Activated CD4-positive, alpha-beta T cell treated with anti-CD3 and anti-CD28 coated beads, Interleukin-2, Interleukin-4, amounts not matched to agents 100 ng/mL and 50 ng/mL, durations not matched to agents 16 hours and 8 hours (primary cell): Measurements from ENCODE around the gene EYS.

Experiments used
- DNase-seq: peaks from one replicate; pipeline ENCODE4 v3.0.0-alpha.2; 2020; ENCODE audit warnings: low spot score

The EYS gene

DNA sequence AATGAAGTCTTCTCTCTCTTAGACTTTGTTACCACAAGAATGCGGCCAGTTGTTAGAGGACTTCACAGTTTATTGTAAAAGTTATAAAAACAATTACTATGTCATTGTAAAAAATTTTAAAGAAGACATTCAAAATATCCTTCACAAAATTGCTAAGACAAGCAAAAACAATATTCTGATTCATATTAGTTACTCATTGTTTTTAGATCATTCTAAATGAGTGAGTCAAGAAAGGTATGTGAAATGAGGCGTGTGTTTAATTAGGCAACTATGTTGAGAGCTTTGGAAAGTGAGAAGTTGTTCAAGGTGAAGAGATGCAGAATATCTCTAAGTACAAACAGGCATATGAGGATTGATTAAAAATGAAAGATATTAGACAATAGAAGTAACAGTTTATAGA, 875.3 kb downstream of the EYS start:
- DNase-seq, result no peak

DNA sequence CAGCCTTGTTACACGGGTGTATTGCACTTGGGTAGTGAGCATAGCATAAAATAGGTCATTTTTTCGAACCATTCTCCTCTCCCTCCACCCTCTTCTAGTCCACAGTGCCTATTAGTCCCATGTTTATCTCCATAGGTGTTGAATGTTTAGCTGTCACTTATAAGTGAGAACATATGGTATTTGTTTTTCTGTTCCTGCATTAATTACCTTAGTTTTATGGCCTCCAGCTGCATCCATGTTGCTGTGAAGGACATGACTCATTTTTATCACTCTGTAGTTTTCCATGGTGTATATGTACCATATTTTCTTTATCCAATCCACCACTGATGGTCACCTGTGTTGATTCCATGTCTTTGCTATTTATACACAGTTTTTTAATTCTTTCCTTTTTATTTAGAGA, 889.5 kb downstream of the EYS start:
- DNase-seq, result no peak

DNA sequence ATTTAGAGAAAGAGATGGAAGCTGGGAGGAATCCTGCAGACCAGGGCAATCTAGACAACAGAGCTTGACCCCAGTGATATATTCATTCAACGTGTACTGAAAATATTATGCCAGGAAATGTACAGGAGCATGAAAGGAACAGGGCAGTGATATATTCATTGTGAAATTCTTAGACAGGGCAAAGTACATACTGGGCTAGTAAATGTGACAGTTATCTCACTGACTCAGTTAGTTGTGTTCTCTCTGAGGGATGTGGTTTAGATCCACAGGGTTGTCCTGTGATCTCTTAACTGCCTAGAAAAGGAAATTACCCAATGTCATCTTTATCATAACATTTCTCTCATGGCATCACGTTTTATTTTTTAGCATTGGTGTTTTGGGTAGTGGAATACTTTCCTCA, 891.3 kb downstream of the EYS start:
- no peak for DNase-seq

DNA sequence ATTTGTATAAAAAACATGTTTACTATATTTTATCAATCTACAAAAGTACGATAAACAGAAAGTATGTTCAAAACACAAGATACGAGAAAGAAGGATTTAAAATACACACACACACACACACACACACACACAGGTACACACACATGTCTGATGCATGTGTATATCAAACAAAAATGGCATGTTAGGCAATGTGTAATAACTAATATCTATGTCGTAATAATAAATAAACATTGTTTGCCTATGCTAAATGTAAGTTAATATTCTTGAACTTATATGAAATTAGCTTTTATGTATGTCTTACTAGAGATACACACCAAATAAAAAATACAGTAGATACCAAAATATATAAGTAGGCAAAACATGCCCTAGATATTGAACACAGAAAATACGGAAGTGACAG, 894.9 kb downstream of the EYS start:
- no peak for DNase-seq

DNA sequence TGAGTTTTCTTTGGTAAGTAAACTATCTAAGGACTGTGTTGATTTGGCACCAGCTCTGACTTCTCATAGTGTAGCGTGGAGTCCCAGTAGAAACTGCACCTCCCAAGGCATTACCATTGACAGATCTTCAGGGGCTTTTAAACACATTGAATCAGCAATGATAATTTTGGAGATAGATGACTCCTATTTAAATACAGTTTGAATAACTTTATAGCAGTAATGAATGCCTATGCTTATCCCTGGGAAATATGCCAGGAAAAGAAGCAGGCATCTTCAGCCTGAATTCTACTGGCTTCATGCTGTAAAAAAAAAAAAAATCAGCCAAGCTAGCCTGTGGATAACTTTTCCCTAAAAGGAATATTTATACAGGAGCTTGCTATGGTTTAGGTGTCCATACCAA, 895.9 kb downstream of the EYS start:
- DNase-seq, result no peak

DNA sequence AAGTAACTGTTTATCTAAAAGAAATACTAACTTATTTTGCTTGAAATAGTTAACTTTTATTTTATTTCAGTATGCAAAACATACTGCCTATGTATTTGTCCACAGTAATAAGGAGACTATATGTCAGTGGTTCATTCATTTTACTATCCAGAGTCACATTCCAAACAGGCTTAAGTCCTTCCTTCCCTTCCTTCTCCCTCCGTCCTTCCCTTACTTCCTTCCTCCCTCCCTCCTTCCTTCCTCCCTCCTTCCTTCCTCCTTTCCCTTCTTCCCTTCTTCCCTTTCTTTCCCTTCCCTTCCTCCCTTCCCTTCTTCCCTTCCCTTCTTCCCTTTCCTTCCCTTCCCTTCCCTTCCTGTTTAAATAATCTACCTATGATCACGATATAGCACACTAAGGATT, 899.2 kb downstream of the EYS start:
- no peak for DNase-seq

DNA sequence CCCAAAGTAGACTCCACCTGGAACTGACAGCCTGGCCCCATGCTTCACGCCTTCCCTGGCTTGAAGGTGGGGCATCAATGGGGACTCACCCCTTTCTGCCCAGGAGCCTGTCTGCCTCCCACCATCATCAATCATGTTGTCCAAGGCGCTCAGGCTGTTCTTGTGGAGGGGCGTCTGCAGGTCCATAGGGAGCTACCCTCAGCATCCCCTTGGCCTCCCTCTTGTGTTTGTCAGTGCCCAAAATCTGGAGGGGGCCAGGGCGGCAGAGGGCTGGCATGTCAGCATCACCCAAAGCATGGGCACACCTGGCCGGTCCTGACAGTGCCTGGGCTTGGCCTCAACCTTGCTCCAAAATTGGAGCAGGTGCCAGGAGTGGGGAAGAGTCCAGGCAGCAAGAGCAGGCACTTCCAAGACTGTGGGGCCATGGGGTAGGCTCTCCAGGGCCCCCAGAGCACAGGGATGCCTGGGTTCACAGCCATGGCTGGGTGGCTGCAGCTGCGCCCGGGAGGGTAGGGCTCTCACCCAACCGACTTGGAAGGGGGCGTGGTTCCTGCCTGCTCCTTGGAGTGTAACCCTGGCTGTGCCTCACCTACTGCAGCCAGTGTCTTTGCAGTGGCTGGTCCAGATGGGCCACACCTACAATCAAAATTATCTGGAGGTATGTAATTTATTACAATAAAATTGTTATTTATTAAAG, 903.4 kb downstream of the EYS start:
- DNase-seq, result no peak

DNA sequence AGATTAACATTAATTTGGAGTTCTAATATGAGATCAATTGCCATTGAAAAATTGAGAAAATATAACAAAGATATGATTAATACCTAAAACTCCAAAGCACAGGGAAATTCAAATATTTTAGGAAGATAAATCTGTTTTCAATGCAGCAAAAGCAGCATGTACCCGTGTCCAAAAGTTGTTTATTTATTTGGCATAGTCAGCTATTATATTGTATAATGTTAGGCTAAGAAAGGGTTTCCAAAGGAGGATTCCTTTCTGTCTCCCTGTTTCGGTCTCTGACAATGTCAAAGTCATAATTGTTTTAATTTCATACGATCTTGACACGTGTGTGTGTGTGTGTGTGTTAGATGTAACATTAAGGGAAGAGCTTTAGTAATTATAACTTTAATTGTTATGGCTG, 914.5 kb downstream of the EYS start:
- no peak for DNase-seq

DNA sequence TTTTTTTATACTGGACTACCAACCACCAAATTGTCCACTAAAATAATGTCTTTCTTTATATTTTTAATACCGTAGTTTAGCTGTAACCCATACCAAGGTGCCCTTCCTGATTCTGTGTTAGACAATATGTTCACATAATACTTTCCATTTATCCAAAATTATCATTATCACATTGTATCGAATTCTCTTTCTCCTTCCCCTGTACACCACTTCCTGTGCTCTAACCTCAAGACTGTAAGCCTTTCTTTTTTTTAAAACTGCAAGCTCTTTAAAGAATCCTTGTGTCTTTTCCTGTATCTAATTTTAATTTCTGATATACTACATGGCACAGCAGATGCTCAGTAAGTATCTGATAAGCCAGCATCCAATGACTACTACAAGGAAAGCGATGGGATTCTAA, 917.5 kb downstream of the EYS start:
- no peak for DNase-seq

DNA sequence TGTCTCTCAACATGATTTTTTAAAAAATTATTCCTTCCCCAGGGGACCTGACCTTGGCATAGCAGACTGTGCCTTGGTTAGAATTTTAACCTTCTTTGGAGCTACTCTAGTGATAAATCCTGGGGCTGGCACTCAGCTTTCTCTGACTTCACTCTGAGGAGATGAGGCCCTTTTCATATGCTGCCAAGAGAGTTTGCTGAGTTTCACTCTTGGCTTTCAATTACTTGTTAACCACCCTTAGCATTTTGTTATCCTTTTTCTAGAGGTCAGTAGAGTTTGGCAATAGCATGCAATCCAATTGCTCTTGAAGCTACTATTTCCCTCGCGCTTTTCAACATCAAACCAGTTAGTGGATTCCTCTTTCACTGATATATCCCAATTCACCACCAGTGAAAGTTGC, 920.3 kb downstream of the EYS start:
- DNase-seq, result no peak

DNA sequence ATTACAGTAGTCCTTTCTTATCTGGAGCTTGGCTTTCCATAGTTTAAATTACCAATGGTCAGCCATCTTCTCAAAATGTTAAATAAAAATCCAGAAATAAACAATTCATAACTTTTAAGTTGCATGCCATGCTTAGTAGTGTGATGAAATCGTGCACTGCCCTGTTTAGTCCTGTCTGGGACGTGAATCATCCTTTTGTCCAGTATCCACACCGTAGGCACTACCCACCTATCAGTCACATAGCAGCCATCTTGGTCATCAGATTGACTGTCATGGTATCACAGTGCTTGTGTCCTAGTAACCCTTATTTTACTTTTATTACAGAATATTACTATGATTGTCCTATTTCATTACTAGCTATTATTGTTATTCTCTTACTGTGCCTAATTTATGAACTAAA, 924.1 kb downstream of the EYS start:
- no peak for DNase-seq

DNA sequence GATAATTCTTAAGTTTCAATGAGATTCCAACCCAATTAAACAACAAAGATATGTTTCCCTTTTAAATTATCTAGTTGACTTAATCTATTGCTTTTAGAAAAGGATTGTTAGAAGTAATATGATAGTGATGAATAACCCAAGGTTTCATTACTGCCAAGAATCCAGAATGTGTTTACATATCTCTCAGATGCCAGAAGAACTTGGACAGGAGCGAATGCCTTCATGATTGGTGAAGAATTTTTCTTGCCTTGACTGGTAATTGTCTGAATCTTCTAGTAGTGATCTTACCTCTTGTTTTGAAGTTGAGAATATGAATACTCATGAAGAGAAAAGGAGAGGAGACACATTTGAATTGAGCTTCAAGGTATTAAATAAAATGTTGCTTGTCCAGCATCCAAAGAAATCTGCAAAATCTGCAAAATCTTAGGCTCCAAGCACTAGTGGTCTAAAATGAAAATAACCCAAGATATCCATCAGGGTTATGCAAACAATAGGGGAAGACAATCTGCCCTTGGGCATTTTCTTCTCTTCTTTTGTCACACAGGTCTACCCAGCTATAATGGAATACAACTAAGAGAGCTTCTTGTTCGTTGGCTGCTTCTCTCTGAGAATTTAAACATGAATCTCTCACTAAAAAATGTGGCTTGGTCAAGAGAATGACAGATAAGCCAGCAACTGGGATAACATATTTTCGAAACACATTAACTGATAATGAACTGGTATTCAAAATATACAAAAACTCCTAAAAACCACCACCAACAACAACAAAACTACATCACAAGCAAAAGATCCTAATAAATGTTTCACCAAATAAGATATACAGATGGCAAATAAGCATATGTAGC, 928.9 kb downstream of the EYS start:
- no peak for DNase-seq

DNA sequence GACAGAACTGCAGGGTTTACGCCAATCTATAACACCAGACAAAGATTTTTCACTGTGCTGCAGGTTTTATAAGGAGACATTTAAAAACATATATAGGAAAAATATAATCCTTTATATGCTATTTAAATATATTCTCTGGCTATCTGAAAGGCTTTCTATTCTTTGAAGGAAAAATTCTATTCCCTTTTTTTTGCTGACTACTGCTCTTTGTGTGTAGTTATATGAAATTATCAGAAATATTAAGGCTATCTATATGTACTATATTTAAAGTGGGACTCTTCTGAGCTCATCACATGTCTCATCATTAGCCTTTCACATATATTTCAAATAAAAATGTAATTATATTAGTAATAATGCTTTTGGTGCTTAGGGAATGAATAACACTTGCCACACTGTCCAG, 930.7 kb downstream of the EYS start:
- no peak for DNase-seq

DNA sequence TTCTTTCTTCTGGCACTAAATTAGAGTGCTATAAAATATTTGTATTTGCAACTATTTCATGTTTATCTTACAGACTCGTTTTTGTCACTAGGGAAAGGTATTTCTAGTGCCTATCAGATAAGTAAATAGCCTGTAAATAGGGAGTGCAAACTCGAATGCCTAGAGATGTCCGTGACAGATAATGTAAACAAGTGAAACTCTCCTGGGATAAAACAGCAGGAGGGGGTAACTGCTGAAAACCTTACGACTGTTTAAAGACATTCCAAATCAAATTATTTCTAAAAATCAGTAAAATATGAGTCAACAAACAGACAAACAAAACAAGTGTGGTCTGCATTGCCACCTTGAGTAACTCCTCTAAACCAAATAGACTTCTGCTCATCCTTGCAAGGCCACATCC, 932.1 kb downstream of the EYS start:
- DNase-seq, result no peak

DNA sequence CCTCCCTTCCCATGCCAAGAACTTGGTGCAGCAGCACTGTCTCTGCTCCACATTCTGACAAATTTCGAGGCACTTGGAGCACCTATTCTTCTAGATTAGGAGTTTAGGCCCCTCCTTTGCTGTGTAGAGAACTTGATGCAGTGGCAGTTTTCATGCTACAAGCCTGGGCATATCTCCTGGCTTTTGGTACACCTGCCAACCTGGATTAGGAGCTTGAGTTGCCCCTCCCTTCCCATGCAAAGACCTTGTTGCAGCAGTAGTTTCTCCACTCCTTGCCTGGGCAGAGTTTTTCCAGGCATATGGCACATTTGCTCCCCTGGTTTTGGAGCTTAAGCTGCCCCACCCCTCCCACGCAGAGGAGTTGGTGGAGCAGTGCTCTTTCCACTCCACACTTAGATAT, 956.1 kb downstream of the EYS start:
- no peak for DNase-seq

DNA sequence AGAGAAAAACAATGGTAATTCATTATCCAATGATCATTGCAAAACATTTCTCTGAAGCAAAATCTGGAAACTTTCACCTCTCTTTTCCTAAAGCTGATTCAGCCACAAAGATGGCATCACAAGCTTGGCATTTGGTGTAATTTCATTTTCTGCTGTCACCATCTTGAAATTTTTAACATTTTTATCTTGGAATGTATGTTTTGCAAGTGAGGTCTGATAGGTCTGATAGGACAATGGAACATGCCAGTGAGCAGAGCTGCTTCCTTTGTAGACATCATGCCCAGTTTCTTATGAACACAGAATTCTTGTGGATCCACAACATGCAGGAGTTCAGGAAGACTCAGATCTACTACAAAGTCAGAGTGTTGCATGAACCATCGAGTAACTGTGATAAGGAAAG, 969.6 kb downstream of the EYS start:
- no peak for DNase-seq

DNA sequence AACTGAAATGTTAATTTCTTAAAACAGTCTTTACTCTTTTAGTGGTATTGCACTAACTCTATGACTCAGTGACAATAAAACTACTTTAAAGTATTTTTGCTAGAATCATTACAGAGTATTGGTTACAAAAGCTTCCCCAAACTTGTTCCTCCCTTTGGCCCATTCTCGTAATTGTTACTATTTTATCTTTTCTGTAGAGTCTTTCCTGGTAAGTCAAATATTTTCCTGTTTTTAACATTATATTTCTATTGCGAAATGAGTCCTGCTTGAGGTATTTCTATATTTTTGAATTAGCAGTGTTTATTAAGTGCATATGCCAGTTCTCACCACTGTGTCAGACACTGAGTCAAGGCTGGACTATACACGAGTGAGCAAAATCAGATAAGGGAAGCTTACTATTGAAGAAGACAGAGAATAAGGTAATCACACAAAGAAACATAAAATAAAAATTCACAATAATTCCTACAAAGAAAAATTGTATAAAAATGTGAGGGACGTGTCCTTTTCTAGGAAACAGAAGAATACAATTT, 970.5 kb downstream of the EYS start:
- no peak for DNase-seq

DNA sequence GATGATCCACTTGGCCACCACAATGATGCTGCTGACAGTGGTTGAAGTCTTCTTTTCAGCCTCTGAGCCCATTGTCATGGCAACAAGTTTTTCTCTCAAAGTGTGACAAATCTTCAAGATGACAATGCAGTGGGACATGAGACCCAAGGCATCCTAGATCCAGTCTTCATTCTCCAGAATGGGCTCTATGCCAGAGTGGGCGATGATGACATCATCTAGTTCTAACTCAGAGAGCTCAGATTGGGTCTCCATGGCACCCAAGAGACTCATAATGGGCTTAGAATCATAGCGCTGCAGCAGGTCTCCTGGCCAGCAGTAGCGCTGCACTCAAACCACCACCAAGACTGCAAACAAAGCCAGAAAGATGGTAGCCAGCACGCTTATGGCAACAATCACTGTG, 973.6 kb downstream of the EYS start:
- no peak for DNase-seq

DNA sequence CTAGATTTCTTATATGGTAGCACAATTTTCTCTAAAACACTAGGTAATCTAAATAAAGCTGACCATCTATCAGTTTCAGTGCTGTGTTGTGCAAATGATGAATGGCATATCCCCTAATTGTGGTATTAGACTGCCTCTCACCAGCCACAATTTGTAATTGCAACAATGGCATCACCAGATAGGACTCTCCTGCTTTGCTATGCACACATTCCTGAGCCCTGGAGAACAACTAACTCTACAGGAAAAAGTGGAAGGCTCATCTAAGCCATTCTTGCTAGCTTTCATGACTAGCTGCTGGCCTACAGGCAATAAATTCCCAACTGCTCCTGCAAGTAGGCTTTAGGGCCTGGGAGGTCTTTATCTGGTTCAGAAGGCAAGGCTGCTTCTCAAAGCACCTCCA, 974.1 kb downstream of the EYS start:
- no peak for DNase-seq

DNA sequence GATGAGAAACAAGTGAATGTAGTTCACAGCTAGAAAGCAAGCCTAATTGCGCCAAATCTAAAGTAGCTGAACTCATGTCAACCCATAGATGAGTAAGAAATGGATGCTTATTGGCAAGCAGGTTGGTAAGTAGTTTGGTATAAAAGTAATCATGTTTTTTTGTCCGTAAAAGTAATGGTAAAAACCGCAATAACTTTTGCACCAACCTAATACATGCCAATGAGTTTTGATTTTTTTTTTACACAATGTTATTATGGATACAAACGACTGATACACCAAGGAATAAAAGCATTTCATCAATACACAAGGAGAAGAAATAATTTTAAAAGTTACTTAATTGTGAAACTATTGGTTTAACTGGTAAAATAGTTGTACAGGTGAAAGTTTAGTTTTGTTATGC, 977.5 kb downstream of the EYS start:
- DNase-seq, result no peak

DNA sequence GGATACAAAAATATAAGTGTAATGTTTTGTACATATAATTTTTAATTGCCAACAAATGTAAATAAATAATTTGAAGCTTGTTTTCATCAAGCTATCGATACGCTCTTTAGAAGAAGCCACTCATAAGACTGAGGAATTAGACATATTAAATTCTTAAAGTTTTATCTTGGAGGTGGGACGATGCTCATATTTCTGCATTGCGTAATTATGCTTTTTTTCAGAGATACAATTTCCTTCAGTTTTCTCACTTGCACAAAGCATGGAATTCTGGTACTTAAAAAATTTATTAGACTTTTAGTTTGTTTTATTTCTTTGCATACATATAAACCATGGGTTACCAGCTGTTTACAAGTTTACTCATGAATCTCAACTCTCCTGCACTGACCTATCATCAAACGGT, 980.0 kb downstream of the EYS start:
- no peak for DNase-seq

DNA sequence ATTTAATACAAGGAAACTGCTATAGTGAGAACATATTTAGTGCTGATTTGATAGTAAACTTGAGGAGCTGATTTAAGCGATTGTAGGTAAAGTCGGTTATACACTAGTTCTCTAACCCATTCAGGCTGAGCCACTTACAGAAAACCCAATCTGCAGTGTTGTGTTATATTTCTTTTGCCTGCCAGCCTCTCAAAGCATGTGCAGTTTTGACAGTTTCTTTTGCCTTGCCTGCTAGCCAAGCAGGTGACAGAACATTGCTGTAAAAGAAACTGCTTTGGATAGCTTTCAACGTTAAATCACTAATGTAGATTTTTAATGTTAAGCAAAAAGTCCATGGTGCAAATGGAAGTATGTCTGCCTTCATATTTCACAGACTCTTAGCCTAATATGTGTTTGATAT, 982.9 kb downstream of the EYS start:
- DNase-seq, result no peak

DNA sequence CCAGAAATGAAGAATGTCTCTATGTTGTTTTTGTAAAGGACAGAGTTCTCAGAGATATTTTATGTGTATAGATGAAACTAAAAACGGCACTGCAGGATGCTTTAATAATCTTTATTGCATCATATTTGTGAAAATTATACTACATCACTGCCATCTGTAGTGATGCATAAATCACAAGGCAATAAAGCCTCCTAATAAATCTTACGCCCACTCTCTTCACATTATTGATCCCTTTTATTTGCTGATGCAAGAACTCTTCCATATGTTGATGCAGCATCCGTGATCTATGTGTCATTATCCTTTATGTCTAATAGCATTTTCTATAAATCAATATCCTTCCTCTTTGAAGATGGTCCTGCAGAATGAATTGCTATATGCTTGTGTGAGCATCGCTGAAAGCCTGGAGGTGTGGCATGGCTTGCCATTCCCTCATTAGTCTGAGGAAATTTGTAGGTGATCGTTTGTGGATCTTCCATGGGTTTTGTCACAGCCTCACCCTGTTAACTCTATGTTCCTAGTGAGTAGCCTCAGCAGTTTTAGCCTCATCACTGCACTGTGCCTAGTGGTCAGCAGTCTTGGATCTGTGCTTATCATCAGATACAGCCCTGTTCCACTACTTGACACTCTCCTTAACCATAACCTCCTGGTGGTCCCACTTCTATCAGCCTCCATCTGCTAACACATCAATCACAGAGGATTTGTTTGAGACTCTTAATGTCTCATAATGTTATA, 983.5 kb downstream of the EYS start:
- DNase-seq, result no peak
